ENCODE results near the gene COMMD1. TPM values are rescaled to one million over a fixed set of nuclear protein-coding genes. Genes with fewer than 3 reads are reported as not detected.

COMMD1 gene
- total RNA-seq, 2 donors from 2014 or later: 33.0 to 35.1 TPM

Other genes with a start within 250 kb of the COMMD1 start
- gene FAM161A, start 51.6 kb upstream of the COMMD1 start, total RNA-seq: 1 to 10 TPM; 1.8 to 1.9 TPM
- 100 to 1,000 TPM in 1 of 2 donors, 10 to 100 TPM in 1; 86.9 to 113 TPM for gene CCT4, start 17.0 kb upstream of the COMMD1 start, total RNA-seq